Activated CD8-positive, alpha-beta T cell treated with anti-CD3 and anti-CD28 coated beads for 36 hours (primary cell): ENCODE results near the gene RNF224. TPM values are rescaled to one million over a fixed set of nuclear protein-coding genes. Genes with fewer than 3 reads are reported as not detected.

Source experiments
- ATAC-seq: fragments of 200-7000 bp; cut with Tn5 transposase; one replicate; pipeline ENCODE4 v1.10.0; 2021; ENCODE audit warnings: mild to moderate bottlenecking, moderate library complexity
- CTCF ChIA-PET: fragments of 350-600 bp; sonication (Branson Sonifier 250); formaldehyde crosslinking; loops from one replicate; lab custom pipeline; 2021; ENCODE audit warnings: antibody characterized with exemption; lab: Charles Lee
- POLR2A ChIA-PET: fragments of 350-600 bp; sonication (Branson Sonifier 250); formaldehyde crosslinking; loops from one replicate; lab custom pipeline; 2021; ENCODE audit warnings: antibody characterized with exemption; lab: Charles Lee
- DNase-seq: peaks from one replicate; pipeline ENCODE4 v3.0.0-alpha.2; 2020
- H3K27ac Mint-ChIP-seq: one replicate; pipeline ENCODE4 v1.8.0; 2021; ENCODE audit warnings: mild to moderate bottlenecking, mixed read lengths
- H3K27me3 Mint-ChIP-seq: one replicate; pipeline ENCODE4 v1.8.0; 2021; ENCODE audit warnings: mixed read lengths
- H3K36me3 Mint-ChIP-seq: one replicate; pipeline ENCODE4 v1.8.0; 2021; ENCODE audit warnings: low read depth, mixed read lengths
- H3K4me1 Mint-ChIP-seq: one replicate; pipeline ENCODE4 v1.8.0; 2021; ENCODE audit warnings: low read depth, mixed read lengths
- H3K4me3 Mint-ChIP-seq: one replicate; pipeline ENCODE4 v1.8.0; 2021; ENCODE audit warnings: mild to moderate bottlenecking, moderate library complexity, mixed read lengths
- H3K9me3 Mint-ChIP-seq: one replicate; pipeline ENCODE4 v1.8.0; 2021; ENCODE audit warnings: mixed read lengths
- intact Hi-C: fragments of 100-400 bp; cut with micrococcal nuclease; formaldehyde crosslinking; loops from one replicate; pipeline ENCODE4 v1.10.0; 2022
- total RNA-seq, 2 experiments: library from RNA; stranded (reverse); gene quantifications; one replicate each; pipeline ENCODE4 v1.2.3, GENCODE V29; 2021
- TF ChIP-seq, protein P1 (sequence below): fragments of 200-600 bp; IDR thresholded peaks from one replicate; pipeline ENCODE4 v1.8.0; 2022; ENCODE audit warnings: antibody characterized with exemption, mild to moderate bottlenecking

RNF224 gene
- total RNA-seq, 2 experiments from 2014 or later, result not detected

GRCh38 chr9:137222190-137223077, 4.9 kb upstream of the RNF224 start, which contains the start of gene RNF208:
Gene RNF208 (minus strand): TSS chr9:137222240. CDS start chr9:137221212, 1,028 bp downstream.
- POLR2A ChIA-PET, result interaction anchor here (0.6 to 2.8 kb wide), 14 partner anchors 8 to 136 kb away, joined by 3 to 16 read pairs (median 6); partner anchors contain the start of genes MAN1B1, NDOR1, NELFB and TMEM203
- no peaks in the 10 kb centered on the region for H3K27me3 Mint-ChIP-seq
- TF ChIP-seq, protein P1, sequence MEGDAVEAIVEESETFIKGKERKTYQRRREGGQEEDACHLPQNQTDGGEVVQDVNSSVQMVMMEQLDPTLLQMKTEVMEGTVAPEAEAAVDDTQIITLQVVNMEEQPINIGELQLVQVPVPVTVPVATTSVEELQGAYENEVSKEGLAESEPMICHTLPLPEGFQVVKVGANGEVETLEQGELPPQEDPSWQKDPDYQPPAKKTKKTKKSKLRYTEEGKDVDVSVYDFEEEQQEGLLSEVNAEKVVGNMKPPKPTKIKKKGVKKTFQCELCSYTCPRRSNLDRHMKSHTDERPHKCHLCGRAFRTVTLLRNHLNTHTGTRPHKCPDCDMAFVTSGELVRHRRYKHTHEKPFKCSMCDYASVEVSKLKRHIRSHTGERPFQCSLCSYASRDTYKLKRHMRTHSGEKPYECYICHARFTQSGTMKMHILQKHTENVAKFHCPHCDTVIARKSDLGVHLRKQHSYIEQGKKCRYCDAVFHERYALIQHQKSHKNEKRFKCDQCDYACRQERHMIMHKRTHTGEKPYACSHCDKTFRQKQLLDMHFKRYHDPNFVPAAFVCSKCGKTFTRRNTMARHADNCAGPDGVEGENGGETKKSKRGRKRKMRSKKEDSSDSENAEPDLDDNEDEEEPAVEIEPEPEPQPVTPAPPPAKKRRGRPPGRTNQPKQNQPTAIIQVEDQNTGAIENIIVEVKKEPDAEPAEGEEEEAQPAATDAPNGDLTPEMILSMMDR, result no peak
- H3K4me3 Mint-ChIP-seq, result peak within 1 kb of the TSS; percentile 80
- ATAC-seq, result no peak
- H3K27ac Mint-ChIP-seq, result peak within 1 kb of the TSS; percentile 50
- CTCF ChIA-PET, result interaction anchor here (0.7 to 8.9 kb wide), 14 partner anchors 9 to 187 kb away, joined by 3 to 58 read pairs (median 3); partner anchors contain the start of gene GRIN1
- peaks cover 9% of the 10 kb centered on the region for H3K4me1 Mint-ChIP-seq
- no peaks in the 10 kb centered on the region for H3K36me3 Mint-ChIP-seq
- DNase-seq, result peak; percentile 45
- intact Hi-C loops, result no loop called here
- H3K9me3 Mint-ChIP-seq, result no peaks in the 10 kb centered on the region

DNA sequence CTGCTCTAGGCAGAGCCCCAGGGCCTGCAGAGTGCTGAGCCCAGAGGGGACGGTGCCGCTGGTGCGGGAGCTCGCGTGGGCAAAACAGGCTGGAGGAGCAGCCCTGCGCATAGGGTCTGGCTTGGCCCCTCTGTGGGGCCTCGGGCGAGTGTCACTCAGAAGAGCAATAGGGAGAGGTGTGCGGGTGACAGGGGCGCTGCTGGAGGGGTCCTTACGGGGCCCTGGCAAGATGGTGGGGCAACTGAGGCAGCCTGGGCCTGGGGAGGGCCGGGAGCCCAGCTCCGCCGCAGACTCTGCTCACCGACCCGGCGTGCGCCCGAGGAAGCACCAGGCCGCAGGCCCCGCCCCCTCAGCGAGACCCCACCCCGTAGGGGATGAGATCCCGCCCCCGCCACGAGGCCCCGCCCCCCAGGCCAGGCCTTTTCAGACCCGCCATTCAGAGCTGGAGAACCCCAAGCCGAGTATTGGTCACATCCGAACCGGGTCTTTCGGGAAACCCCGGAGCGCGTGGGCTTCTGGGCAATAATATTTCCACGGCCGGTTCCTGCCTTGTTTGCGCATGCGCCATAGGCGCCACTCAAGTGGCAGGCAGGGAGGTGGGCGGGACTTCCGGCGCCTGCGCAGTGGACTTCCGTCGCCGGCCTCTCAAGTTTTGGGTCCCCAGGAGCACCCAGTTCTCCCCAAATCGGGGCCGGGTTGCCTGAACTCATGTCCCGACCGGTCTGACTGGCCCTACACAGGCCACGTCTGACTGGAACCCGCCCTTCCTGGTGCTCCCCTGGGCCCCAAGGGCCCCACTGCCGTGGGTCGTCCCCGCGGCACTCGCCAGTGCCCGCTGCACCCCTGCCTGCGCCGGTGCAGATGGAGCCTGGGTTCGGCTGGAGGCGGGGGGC, 4.0 kb upstream of the RNF224 start:
- ChIA-PET POLR2A (interaction anchor here (0.6 to 2.8 kb wide), 17 partner anchors 9 to 137 kb away, joined by 3 to 16 read pairs (median 4); partner anchors contain the start of genes MAN1B1, NDOR1, NELFB and TMEM203), CTCF (interaction anchor here (0.7 to 8.9 kb wide), 13 partner anchors 10 to 188 kb away, joined by 3 to 58 read pairs (median 3); partner anchors contain the start of gene GRIN1)
- H3K4me3 Mint-ChIP-seq, result peak overlapping the region; percentile 80
- H3K27ac Mint-ChIP-seq, result peak overlapping the region; percentile 71
- H3K9me3 Mint-ChIP-seq, result no peaks in the 10 kb centered on the region
- TF ChIP-seq, protein P1, result no peak
- ATAC-seq (peak; percentile 93), DNase-seq (peak; percentile 99)
- intact Hi-C loops, result no loop called here
- peaks cover 1% of the 10 kb centered on the region for H3K27me3 Mint-ChIP-seq
- H3K36me3 Mint-ChIP-seq, result no peaks in the 10 kb centered on the region
- H3K4me1 Mint-ChIP-seq, result peaks cover 11% of the 10 kb centered on the region

GRCh38 chr9:137224830-137225694, 2.2 kb upstream of the RNF224 start, which contains the start of gene CYSRT1:
Gene CYSRT1 (plus strand): TSS chr9:137225174. CDS start chr9:137225622, 448 bp downstream.
- Mint-ChIP-seq H3K27ac (peak within 1 kb of the TSS; percentile 71), H3K27me3 (peaks cover 1% of the 10 kb centered on the region), H3K4me3 (peak within 1 kb of the TSS; percentile 80), H3K9me3 (no peaks in the 10 kb centered on the region), H3K36me3 (no peaks in the 10 kb centered on the region), H3K4me1 (peaks cover 11% of the 10 kb centered on the region)
- POLR2A ChIA-PET, result interaction anchor here (1.0 to 1.2 kb wide), 5 partner anchors 16 to 113 kb away, joined by 3 to 4 read pairs (median 3); partner anchors contain the start of gene TUBB4B
- DNase-seq (peak; percentile 69), ATAC-seq (peak; percentile 4)
- intact Hi-C loops, result loop anchor here (5.0 kb wide), 1 partner anchor 103 kb away; no protein-coding TSS in a partner anchor
- TF ChIP-seq, protein P1, result no peak
- CTCF ChIA-PET, result interaction anchor here (0.9 to 8.9 kb wide), 10 partner anchors 11 to 178 kb away, joined by 3 to 58 read pairs (median 6); partner anchors contain the start of genes NPDC1 and SSNA1
